GM12878 (cell line): Measurements from ENCODE around the gene OGA. TPM values are rescaled to one million over a fixed set of nuclear protein-coding genes. Genes with fewer than 3 reads are reported as not detected.

Experiments used
- ATAC-seq: fragments of 200-7000 bp; cut with Tn5 transposase; 3 replicates; pipeline ENCODE4 v1.9.1; 2020; ENCODE audit warnings: mild to moderate bottlenecking, moderate library complexity
- BruUV-seq: library from RNA; stranded (reverse); fragments of 400-500 nt; replicated peaks from 2 replicates; lab custom pipeline; 2021; lab: Mats Ljungman, UMichigan
- CTCF ChIA-PET: fragments of 300-600 bp; sonication (Branson Sonifier 250); formaldehyde crosslinking; extraction: SDS; loops from one replicate; lab custom pipeline; 2021; ENCODE audit warnings: inconsistent platforms; lab: Yijun Ruan, JAX
- POLR2A ChIA-PET: fragments of 350-600 bp; formaldehyde crosslinking; extraction: SDS; loops from one replicate; lab custom pipeline; 2021; ENCODE audit warnings: inconsistent platforms; lab: Charles Lee
- RAD21 ChIA-PET: fragments of 300-600 bp; sonication (Branson Sonifier 250); formaldehyde crosslinking; loops from one replicate; lab custom pipeline; 2023; ENCODE audit warnings: antibody characterized with exemption; ENCODE audit not compliant: unreplicated experiment; lab: Charles Lee
- SMC1A ChIA-PET: fragments of 300-600 bp; sonication (Branson Sonifier 250); formaldehyde crosslinking; loops from one replicate; lab custom pipeline; 2023; ENCODE audit not compliant: unreplicated experiment, uncharacterized antibody; lab: Charles Lee
- DNase-seq: peaks from one replicate; pipeline ENCODE4 v3.0.0-alpha.2; 2011; ENCODE audit warnings: low read depth, low spot score
- FAIRE-seq: peaks from 3 replicates; lab custom pipeline; 2011; peaks lifted over from hg19 to GRCh38; lab: Jason Lieb, UNC
- H2AFZ ChIP-seq: 2 replicates; pipeline ENCODE4 v1.6.0; 2011; ENCODE audit warnings: low read depth, low read length, control low read depth; ENCODE audit not compliant: control insufficient read depth
- H3K27ac ChIP-seq: 2 replicates; pipeline ENCODE4 v1.5.1; 2011; ENCODE audit warnings: control low read depth; ENCODE audit not compliant: control insufficient read depth, insufficient read depth
- H3K27me3 ChIP-seq, 2 experiments: replicated peaks in 1 of 2; 2 replicates each; pipeline versions ENCODE4 v1.6.0 to v1.6.1; 2011; ENCODE audit warnings: low read length in 1 of 2; ENCODE audit not compliant: control insufficient read depth in 2 of 2, insufficient read depth in 2 of 2
- H3K36me3 ChIP-seq, 2 experiments: 2 replicates each; pipeline ENCODE4 v1.5.1; 2011; ENCODE audit warnings: low read length in 1 of 2; ENCODE audit not compliant: control insufficient read depth in 2 of 2, insufficient read depth in 2 of 2
- H3K4me1 ChIP-seq: 2 replicates; pipeline ENCODE4 v1.6.1; 2011; ENCODE audit warnings: mild to moderate bottlenecking, low read length, moderate library complexity, mixed read lengths; ENCODE audit not compliant: control insufficient read depth, insufficient read depth
- H3K4me2 ChIP-seq: 2 replicates; pipeline ENCODE4 v1.6.0; 2011; ENCODE audit warnings: control low read depth; ENCODE audit not compliant: control insufficient read depth, insufficient read depth
- H3K4me3 ChIP-seq: fragments of 200-600 bp; sonication (generic); 2 replicates; pipeline ENCODE4 v1.5.1; 2016
- H3K79me2 ChIP-seq: 2 replicates; pipeline ENCODE4 v1.6.0; 2011; ENCODE audit warnings: low read length; ENCODE audit not compliant: control insufficient read depth, insufficient read depth
- H3K9ac ChIP-seq: 2 replicates; pipeline ENCODE4 v1.8.0; 2011; ENCODE audit warnings: low read length, control low read depth, mixed read lengths; ENCODE audit not compliant: control insufficient read depth, insufficient read depth
- H3K9me3 ChIP-seq: replicated peaks from 3 replicates; pipeline ENCODE4 v1.5.1; 2011; ENCODE audit warnings: mild to moderate bottlenecking, low read length; ENCODE audit not compliant: control insufficient read depth, insufficient read depth
- H4K20me1 ChIP-seq: 2 replicates; pipeline ENCODE4 v1.6.0; 2011; ENCODE audit not compliant: control insufficient read depth, insufficient read depth
- CBX5 ChIP-seq: sonication (generic); IDR thresholded peaks from 2 replicates; pipeline ENCODE4 v1.6.1; 2016; ENCODE audit warnings: low read depth, moderate library complexity, mild to moderate bottlenecking, inconsistent platforms
- CHD1 ChIP-seq: IDR thresholded peaks from 2 replicates; pipeline ENCODE4 v1.6.1; 2012; ENCODE audit warnings: low read depth, low read length, improper control_type of control experiment
- CHD2 ChIP-seq: IDR thresholded peaks from 2 replicates; pipeline ENCODE4 v1.6.1; 2011; ENCODE audit warnings: low read depth, low read length, improper control_type of control experiment, borderline replicate concordance
- CUX1 ChIP-seq: IDR thresholded peaks from 2 replicates; pipeline ENCODE4 v1.6.1; 2012; ENCODE audit warnings: improper control_type of control experiment, low read depth, low read length; ENCODE audit not compliant: insufficient replicate concordance
- DPF2 ChIP-seq: fragments of 450-650 bp; IDR thresholded peaks from 2 replicates; pipeline ENCODE4 v1.6.1; 2017; ENCODE audit warnings: mild to moderate bottlenecking
- ESRRA ChIP-seq: IDR thresholded peaks from 2 replicates; pipeline ENCODE4 v1.6.1; 2012; ENCODE audit warnings: mild to moderate bottlenecking, low read length, improper control_type of control experiment
- IKZF2 ChIP-seq, 2 experiments: fragments of 450-650 bp; IDR thresholded peaks; 2 replicates each; pipeline ENCODE4 v1.6.1; 2017; ENCODE audit warnings: mild to moderate bottlenecking in 2 of 2, moderate library complexity in 2 of 2
- KAT2A ChIP-seq: conservative IDR thresholded peaks from 2 replicates; pipeline ENCODE4 v1.6.1; 2011; ENCODE audit warnings: low read depth, low read length; ENCODE audit not compliant: control insufficient read depth
- KLF5 ChIP-seq: fragments of 450-650 bp; IDR thresholded peaks from 2 replicates; pipeline ENCODE4 v1.6.1; 2014; ENCODE audit warnings: mild to moderate bottlenecking; ENCODE audit not compliant: partially characterized antibody
- RBBP5 ChIP-seq: fragments of 200-600 bp; sonication (generic); conservative IDR thresholded peaks from 2 replicates; pipeline ENCODE4 v1.6.1; 2016
- SREBF2 ChIP-seq: IDR thresholded peaks from 2 replicates; pipeline ENCODE4 v1.6.1; 2012; ENCODE audit warnings: mild to moderate bottlenecking, low read length
- STAT3 ChIP-seq: IDR thresholded peaks from 2 replicates; pipeline ENCODE4 v1.6.1; 2011; ENCODE audit warnings: low read depth, low read length, improper control_type of control experiment
- TCF12 ChIP-seq: IDR thresholded peaks from 2 replicates; pipeline ENCODE4 v1.6.1; 2011; ENCODE audit warnings: low read depth, mild to moderate bottlenecking, low read length
- ZZZ3 ChIP-seq: IDR thresholded peaks from 2 replicates; pipeline ENCODE4 v1.6.1; 2011; ENCODE audit warnings: low read depth; ENCODE audit not compliant: control insufficient read depth, insufficient read length
- WGBS: methylation state at CpG from one replicate; pipeline ENCODE4 v1.1.6; 2016; ENCODE audit warnings: low lambda C conversion rate; ENCODE audit not compliant: insufficient replicate concordance, insufficient coverage; ENCODE audit errors: missing lambda C conversion rate; 5-methylcytosine and 5-hydroxymethylcytosine counted together
- in situ Hi-C: fragments of 300-500 bp; cut with MboI; formaldehyde crosslinking; loops from 9 replicates; pipeline ENCODE4 v1.14.3; 2018; ENCODE audit warnings: mixed read lengths
- intact Hi-C: fragments of 100-400 bp; cut with micrococcal nuclease; formaldehyde crosslinking; loops from one replicate; pipeline ENCODE4 v1.14.2; 2022; ENCODE audit not compliant: unreplicated experiment
- polyA plus RNA-seq, 11 experiments: library from polyadenylated mRNA; depleted of rRNA in 4 of 11; unstranded in 6 of 11; stranded (reverse) in 5 of 11; fragments of >200 nt; fragmentation: Nextera tagmentation in 4 of 11; fragmentation: Illumina TruSeq in 1 of 11; extraction: Ambion mirVana in 4 of 11; extraction: Trizol in 1 of 11; gene quantifications; 1 replicate in 1 of 11; 2 replicates in 10 of 11; pipeline versions ENCODE4 v1.2.1 to v1.2.3, GENCODE V29; 2011 to 2016; ENCODE audit warnings: inconsistent platforms in 2 of 11, missing spikeins in 2 of 11, low read depth in 1 of 11
- total RNA-seq, 4 experiments: library from RNA; depleted of rRNA in 3 of 4; stranded (reverse); fragments of >200 nt in 3 of 4; fragmentation: Illumina TruSeq in 1 of 4; extraction: Trizol in 1 of 4; gene quantifications; 2 replicates each; pipeline versions ENCODE4 v1.2.1 to v1.2.3, GENCODE V29; 2013 to 2021
- TF ChIP-seq, protein P1 (sequence below): IDR thresholded peaks from 2 replicates; pipeline ENCODE4 v1.6.1; 2012; ENCODE audit warnings: low read depth, low read length, improper control_type of control experiment
- TF ChIP-seq, protein P2 (sequence below): fragments of 450-650 bp; IDR thresholded peaks from 2 replicates; pipeline ENCODE4 v1.6.1; 2017; ENCODE audit warnings: mild to moderate bottlenecking

Gene OGA
- total and polyA plus RNA-seq, 10 of the 15 experiments (the other 5 are each of a cell fraction or from before 2014, with no cell fraction given) = 23.0 to 145 (median 85.2) TPM

GRCh38 chr10:101834341-101834740 is 16.1 kb upstream of the OGA start:
- DNase-seq = no peak
- POLR2A ChIA-PET = interaction anchor here (0.7 kb wide), 1 partner anchor 17 kb away, joined by 3 read pairs; no protein-coding TSS in a partner anchor
- Histone ChIP-seq H3K36me3 (no peaks in the 10 kb centered on the region; a peak in 1 of 4 replicates), H4K20me1 (no peaks in the 10 kb centered on the region), H3K9me3 (no peaks in the 10 kb centered on the region), H3K4me1 (peaks cover 23% of the 10 kb centered on the region), H3K27ac (no peak overlapping the region), H3K9ac (no peak overlapping the region), H3K79me2 (no peaks in the 10 kb centered on the region), H3K27me3 (no peaks in the 10 kb centered on the region), H3K4me2 (no peak overlapping the region), H2AFZ (no peak overlapping the region), H3K4me3 (no peak overlapping the region)
- ATAC-seq = no peak
- RAD21 ChIA-PET = no interaction called here
- SMC1A ChIA-PET = interaction anchor here (1.3 to 13.6 kb wide), 3 partner anchors 15 to 172 kb away, joined by 3 to 407 read pairs (median 4); no protein-coding TSS in a partner anchor
- intact Hi-C loops = no loop called here
- FAIRE-seq = no peak
- WGBS = 87% methylated on average over 8 of the region's 8 CpGs
- CTCF ChIA-PET = interaction anchor here (1.1 to 13.6 kb wide), 6 partner anchors 9 to 239 kb away, joined by 4 to 697 read pairs (median 9); partner anchors contain the start of gene KCNIP2
- no TSS peak for BruUV-seq
- in situ Hi-C loops = no loop called here
- no peak for TF ChIP-seq STAT3
- TF ChIP-seq DPF2 = no peak
- no peak for TF ChIP-seq CHD2
- TF ChIP-seq ZZZ3 = no peak
- no peak for TF ChIP-seq SREBF2
- TF ChIP-seq RBBP5 = no peak
- TF ChIP-seq, protein P1, sequence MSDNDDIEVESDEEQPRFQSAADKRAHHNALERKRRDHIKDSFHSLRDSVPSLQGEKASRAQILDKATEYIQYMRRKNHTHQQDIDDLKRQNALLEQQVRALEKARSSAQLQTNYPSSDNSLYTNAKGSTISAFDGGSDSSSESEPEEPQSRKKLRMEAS = no peak
- TF ChIP-seq ESRRA = no peak
- TF ChIP-seq KAT2A = no peak
- no peak for TF ChIP-seq CBX5
- TF ChIP-seq CHD1 = no peak
- no peak for TF ChIP-seq KLF5
- TF ChIP-seq TCF12 = no peak
- TF ChIP-seq, protein P2, sequence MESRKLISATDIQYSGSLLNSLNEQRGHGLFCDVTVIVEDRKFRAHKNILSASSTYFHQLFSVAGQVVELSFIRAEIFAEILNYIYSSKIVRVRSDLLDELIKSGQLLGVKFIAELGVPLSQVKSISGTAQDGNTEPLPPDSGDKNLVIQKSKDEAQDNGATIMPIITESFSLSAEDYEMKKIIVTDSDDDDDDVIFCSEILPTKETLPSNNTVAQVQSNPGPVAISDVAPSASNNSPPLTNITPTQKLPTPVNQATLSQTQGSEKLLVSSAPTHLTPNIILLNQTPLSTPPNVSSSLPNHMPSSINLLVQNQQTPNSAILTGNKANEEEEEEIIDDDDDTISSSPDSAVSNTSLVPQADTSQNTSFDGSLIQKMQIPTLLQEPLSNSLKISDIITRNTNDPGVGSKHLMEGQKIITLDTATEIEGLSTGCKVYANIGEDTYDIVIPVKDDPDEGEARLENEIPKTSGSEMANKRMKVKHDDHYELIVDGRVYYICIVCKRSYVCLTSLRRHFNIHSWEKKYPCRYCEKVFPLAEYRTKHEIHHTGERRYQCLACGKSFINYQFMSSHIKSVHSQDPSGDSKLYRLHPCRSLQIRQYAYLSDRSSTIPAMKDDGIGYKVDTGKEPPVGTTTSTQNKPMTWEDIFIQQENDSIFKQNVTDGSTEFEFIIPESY = no peak
- no peak for TF ChIP-seq IKZF2 (IDR thresholded peaks at IDR 0.05)
- no peak for TF ChIP-seq CUX1
